Activated CD4-positive, alpha-beta T cell treated with anti-CD3 and anti-CD28 coated beads for 4 hours (primary cell): ENCODE measurements around the gene LRFN5.

ENCODE experiments used
- DNase-seq, 2 donors: peaks; one replicate each; pipeline ENCODE4 v3.0.0-alpha.2; 2020

The LRFN5 gene

DNA sequence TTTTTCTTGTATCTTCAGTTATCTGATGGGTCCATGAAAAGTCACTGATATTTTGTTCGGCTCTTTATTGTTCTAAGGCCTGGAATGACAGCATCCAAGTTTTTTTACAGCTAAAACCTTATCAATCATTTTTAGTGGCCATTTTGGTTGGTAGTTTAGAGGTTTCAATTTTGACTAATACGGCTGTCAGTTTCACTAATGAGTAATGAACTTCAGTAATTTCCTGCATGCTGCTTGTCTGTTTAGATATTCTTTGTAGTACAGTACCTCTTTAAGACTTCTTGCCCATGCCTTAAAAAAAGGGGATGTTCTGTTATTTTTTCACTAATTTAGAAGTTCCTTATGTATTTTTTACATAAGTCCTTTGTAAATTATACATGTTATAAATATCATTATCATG is 176.7 kb downstream of the LRFN5 start:
- no peak for DNase-seq

GRCh38 chr14:41785696-41786095 is 179.0 kb downstream of the LRFN5 start:
- DNase-seq, result no peak

DNA sequence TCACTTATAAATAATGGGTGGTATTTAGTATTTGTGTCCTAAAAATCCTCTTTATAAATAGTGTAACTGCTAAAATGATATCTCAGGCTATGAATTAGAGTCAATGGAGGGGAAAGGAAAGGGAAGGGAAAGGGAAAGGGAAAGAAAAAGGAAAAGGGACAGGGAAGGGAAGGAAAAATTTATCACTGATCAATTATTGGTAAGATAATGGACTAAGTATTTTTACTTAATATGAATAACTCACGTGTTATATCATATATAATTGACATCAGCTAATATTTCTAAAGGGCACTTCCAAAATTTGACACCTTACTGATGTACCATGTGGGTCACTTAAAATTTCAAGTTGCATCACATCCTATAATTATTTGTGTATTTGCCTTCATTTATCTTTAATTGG is 193.1 kb downstream of the LRFN5 start:
- DNase-seq, result no peak

- no peak for DNase-seq
Observed at GRCh38 chr14:41805633-41806032, 199.0 kb downstream of the LRFN5 start.

GRCh38 chr14:41806366-41806975 is 199.8 kb downstream of the LRFN5 start:
- DNase-seq, result no peak

- DNase-seq, result no peak
Observed at GRCh38 chr14:41810362-41810761, 203.7 kb downstream of the LRFN5 start.

DNA sequence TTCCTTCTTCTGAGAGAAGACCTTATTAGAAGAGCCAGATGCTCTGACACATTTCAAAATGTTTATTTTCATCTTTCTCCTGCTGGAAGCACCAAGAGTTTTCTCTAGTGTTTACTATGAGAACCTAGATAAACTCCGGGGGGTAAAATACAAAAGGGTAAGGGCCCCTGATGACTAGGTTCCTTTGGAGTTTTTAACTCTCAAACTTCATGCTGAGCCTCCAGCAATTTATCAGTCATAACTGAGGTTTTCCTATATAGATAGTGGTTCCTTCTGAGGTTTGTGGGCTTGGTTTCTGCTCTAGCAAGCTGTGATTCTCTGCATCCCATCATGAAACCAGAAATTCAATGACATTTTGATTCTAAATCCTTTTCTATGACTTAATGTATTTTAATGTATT is 210.9 kb downstream of the LRFN5 start:
- no peak for DNase-seq

DNA sequence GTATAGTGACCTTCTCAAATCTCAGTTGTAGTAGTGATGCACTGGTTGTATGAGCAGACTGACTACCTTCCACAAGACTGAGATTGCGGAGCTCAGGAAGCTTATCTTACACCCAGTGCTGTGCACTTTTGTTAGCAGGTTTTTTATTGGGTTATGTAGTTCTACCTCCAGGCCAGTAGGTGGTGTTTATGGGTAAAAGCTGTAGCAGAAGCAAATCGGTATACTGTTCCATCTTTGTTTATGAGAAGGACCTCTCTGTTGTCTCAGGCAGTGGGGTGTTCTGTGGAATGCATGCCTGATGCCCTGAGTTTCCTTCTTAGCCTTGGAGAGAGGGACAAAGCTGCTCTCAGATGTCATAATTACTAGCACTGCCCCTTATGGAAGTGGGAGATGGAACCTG is 217.8 kb downstream of the LRFN5 start:
- DNase-seq, result no peak

DNA sequence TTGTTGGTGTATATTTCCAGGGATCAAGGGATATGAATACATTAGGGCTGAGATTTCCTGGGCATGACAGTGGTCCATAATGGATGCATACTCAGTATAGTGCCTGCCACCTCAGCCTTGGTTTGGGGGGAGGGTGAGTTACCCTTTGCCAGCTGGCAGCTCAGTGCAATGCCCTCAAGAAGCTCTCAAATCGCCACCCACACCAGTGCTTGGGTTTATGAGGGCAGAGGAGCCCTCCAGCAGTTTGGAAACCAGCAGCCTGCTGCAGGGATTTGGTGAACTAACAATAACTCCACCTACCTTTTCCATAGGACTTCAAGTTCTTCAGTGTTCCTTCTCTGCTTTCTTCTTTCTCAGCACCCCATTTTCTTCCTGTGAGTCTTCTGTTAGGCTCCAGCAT is 218.9 kb downstream of the LRFN5 start:
- DNase-seq, result no peak

GRCh38 chr14:41830714-41831406 is 224.2 kb downstream of the LRFN5 start:
- no peak for DNase-seq

- no peak for DNase-seq
Observed at GRCh38 chr14:41839661-41840060, 233.0 kb downstream of the LRFN5 start.

DNA sequence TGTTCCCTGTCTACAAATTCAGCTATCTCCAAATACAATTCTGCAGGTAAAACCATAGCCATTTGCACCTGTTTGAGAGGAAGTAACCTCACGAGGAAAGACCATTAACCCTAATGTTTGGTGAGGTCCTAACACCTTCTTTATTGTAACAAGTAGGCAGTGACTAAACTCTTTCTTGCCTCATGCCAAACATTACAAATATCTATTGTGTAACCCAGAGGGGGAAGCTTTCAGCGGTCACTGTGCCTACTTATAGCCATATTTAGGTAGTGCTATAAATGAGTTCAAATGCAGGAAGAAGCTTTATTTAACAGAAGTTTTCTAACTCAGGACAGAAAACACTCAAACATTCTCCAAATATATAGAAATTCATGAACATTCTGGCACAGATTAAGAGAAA is 252.7 kb downstream of the LRFN5 start:
- DNase-seq, result no peak

- no peak for DNase-seq
Observed at GRCh38 chr14:41860586-41860985, 253.9 kb downstream of the LRFN5 start.

GRCh38 chr14:41865894-41866293 is 259.2 kb downstream of the LRFN5 start:
- DNase-seq, result no peak

DNA sequence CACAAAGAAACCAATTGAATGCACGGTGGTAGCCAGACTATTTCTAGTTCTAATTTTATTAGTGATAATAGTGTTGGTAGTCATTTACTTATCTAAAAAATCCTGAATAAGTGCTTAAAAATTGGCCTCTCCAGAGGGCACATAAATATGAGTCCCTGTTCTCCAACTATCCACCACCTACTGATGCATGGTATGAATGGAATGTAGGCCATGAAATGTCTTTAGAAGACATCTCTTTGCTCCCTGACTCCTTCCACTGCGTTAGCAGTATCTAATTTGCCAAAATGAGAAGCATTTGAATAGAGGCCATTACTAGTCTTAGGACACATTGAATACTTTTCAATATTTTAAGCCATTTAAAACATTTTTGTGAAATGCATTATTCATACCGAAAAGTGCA is 261.7 kb downstream of the LRFN5 start:
- DNase-seq, result no peak

DNA sequence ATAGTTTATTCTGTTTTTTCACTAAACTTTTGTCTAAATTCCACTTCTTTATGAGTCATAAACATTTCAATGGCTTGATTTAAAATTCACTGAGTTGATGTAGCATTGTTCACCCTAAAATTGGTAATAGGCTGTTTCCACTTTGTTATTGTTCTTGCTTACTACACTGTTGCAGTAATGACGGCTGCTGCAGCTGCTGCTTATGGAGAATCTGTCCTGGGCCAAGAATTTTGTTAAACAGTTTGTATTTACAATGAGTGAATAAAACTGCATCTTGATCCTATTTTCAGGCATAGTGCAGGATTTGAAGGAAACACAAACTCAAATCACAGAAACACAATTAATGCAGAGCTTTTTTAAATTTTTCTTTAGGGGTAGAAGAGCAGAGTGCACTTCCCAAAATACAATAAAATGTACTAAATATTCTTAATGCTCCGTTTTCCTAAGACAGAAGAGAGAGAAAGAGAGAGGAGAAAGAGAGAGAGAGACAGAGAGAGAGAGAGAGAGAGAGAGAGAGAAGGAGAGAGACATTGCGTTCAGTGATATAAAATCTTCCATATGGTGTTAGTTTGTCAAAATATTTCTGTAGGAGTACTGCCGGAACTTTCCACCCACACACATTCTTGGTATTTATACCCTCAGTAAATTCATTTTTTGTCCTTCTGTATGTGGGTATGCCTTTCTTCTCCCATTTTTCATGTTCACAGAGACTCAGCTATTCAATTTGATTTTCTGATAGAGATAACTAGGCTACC is 266.4 kb downstream of the LRFN5 start:
- no peak for DNase-seq

- no peak for DNase-seq
Observed at GRCh38 chr14:41873686-41874317, 267.1 kb downstream of the LRFN5 start.

GRCh38 chr14:41875116-41875515 is 268.4 kb downstream of the LRFN5 start:
- DNase-seq, result no peak

DNA sequence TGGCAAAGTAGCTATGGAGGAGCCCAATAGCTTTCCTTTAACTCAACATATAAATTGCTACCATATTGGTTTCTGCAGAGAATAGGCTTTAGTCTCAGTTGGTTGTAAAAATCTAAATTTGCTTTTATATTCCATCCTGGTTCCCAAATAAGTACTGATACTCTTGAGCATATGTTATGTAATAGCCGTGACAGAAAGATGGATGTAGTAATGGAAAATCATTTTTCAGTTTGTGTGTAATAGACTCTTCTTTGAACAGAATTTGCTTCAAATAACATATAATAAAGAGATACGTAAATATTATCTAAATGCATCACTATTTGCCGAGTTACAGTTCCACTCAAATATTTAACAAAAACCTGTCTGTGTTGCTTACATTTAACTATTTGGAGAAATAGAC is 271.6 kb downstream of the LRFN5 start:
- no peak for DNase-seq

- DNase-seq, result no peak
Observed at GRCh38 chr14:41891624-41892023, 284.9 kb downstream of the LRFN5 start.

- DNase-seq, result no peak
Observed at GRCh38 chr14:41899416-41899815, 292.7 kb downstream of the LRFN5 start.

- no peak for DNase-seq
Observed at GRCh38 chr14:41900644-41901043, 294.0 kb downstream of the LRFN5 start.

GRCh38 chr14:41901089-41901488 is 294.4 kb downstream of the LRFN5 start:
- DNase-seq, result no peak
